GM19438 (cell line): Measurements from ENCODE around the gene PTTG1IP.

Experiments
- ATAC-seq: cut with Tn5 transposase; IDR thresholded peaks from one replicate; pipeline ENCODE4 v1.9.1; 2021; ENCODE audit warnings: low read depth; ENCODE audit not compliant: unreplicated experiment

The PTTG1IP gene

DNA sequence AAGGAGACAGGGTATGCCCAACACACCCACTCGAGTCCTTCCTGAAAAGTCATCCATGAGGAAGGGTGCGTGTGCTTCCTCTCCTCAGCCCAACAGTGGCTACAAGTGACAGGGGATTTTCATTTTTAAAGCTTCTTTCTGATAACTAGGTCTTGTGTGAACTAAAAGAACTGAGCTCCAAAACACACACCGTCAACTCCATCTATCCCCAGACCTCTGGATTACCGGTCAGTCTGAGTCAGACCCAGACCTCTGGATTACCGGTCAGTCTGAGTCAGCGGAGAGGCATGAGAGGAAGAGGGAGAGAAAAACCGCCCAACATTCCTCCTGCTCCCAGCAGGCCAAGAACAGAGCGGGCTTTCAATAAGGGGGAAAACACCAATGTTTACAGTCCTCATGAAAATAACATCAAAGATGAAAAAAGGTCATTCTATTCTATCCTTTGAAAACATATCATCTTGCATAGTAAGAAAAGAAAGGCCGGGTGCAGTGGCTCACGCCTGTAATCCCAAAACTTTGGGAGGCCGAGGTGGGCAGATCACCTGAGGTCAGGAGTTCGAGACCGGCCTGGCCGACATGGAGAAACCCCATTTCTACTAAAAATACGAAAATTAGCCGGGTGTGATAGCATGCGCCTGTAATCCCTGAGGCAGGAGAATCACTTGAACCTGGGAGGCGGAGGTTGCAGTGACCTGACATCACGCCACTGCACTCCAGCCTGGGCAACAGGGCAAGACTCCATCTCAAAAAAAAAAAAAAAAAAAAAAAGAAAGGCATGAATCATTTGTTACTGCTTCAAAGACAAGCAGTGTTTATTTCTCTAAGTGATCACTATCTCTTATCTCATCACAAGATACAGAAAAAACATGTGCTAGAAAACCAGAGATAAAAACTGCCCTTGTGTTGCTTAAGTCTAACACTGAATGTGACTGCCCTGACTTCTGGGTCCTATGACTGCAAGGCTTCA lies 3.4 kb downstream of the PTTG1IP start:
- ATAC-seq: no peak

DNA sequence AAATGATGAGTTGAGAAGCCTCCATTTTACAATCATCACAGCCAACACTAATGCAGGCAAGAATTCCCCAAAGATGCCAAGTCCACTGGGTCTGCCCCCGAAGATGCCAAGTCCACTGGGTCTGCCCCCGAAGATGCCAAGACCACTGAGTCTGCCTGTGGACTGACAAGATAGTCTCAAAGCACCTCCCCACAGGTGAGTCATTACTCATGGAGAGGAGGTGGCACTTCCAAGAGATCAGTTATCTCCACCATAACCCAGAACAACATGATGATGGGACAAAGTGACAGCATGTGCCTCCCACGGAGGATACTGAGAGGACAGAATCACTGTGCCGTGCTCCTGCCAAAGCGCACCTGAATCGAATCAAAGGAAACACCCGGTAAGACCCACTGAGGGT lies 4.8 kb downstream of the PTTG1IP start:
- no peak for ATAC-seq

DNA sequence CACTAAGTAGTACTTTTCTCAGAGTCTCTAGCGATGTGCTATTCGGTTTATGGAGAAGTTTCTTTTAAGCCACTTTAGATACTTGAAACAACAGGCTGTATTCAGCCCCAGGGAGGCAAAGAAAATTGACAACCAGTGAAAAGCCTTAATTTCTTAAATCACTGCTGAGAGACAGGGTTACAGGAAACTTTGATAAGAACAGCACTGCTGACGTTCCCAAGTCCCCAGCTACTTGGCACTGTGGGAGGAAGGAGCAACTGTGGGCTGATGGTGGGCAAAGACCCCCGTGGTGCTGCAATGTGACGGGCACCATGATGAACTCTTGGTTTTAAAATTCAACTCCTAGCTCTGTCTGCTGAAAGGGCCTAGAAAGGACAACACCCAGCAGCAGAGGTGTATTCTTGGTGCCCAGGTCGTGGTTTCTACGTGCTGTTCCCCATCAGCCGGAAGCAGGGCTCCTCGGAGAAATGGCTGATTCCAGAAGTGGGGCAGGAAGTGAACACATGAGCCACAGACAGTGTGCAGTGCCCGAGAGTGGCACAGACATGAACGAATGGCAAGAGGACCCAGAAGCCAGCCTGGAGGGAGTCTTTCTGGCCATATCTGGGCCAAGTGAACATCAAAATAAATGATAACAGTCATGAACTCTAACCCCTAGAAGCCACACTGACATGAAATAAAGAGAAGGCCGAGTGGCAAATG lies 5.3 kb downstream of the PTTG1IP start:
- no peak for ATAC-seq

DNA sequence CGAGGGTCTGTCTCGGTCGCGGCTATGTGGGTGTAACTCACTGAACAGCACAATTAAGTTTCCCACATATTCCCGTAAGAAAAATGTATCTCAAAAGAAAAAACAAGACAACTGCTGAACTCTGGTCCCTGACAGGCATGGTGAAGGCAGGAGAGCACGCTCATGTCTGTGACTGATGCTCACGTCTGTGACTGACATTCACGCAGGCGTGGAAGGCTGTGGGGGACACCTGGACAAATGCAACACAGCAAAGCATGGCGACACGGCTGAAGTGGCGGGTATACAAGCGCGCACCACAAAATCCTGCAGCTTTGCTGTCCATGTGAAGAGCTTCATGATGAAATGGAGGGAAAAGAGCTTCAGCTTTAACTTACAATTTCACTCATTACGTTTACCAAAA lies 6.0 kb downstream of the PTTG1IP start:
- ATAC-seq: no peak

DNA sequence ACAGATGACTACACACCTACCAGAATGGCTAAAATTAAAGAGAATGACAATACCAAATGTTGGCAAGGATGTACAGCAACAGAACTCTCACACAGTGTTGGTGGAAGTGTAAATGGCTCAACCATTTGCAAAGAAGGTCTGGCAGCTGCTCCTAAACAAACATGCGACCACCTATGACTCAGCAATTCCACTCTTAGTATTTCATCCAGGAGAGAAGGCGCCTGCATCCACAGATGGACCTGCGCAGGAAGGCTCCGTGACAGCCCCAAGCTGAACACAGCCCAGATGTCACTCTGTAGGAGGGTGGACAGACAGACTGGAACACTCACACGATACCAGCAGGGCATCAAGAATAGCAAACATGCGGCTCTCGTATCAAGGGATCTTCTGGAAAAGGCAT lies 6.7 kb downstream of the PTTG1IP start:
- no peak for ATAC-seq

DNA sequence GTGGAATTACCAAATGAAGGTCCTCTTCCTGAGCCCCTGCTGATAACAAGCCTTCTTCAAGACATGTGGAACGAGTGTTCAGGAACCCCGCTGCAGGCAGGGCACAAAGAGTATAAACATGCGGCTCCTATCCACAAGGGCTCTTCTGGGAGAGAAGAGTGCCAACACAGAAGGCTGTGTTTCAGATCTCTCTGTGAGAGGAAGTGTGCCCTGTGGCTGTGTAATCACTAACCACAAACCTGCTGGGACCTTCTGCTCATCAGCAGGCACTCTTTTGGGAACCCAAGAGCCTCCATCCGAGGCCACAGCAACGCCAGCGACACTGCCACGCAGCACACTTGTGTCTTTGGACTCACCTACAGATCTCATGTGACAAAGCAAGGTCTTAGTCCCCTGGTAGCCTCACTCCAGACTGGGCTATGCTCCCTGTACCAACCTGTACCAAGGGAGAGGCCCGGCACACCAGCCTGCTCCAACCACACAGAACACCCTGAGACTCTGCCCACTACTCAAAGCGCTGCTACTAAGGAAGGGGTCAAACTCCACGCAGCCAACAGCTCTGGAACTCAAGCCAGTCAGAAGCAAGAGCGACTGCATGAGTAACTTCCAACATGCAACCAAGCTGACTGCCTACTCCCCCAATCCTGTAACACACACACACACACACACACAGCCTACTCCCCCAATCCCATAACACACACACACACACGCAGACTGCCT lies 7.8 kb downstream of the PTTG1IP start:
- no peak for ATAC-seq

DNA sequence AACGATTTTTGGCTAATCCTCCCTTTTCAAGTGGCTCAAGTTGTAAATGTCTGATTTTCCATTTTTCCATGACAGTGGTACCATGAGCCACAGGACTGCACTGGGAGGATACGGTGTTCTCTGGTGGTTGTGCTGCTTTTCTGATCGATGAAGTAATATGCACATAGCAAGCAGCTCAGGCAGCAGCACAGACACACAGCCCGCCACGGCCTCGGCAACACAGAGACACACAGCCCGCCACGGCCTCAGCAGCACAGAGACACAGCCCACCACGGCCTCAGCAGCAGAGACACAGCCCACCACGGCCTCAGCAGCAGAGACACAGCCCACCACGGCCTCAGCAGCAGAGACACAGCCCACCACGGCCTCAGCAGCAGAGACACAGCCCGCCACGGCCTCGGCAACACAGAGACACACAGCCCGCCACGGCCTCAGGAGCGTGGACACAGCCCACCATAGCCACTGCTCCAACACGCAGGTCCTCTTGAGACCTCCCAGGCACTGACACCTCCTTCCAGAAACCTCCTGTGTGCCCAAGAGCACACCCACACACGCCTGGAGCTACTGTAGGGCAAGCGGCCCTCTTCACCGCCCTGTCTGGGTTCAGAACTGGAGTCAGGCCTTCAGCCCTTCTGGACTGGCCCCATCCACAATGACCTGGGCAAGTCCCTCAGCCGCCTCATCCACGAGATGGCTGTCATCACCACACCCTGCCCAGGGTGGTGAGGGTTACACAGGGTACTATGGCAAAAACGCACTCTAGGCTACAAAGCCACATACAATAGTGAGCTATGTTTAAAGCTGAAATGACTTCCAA lies 10.4 kb downstream of the PTTG1IP start:
- no peak for ATAC-seq

DNA sequence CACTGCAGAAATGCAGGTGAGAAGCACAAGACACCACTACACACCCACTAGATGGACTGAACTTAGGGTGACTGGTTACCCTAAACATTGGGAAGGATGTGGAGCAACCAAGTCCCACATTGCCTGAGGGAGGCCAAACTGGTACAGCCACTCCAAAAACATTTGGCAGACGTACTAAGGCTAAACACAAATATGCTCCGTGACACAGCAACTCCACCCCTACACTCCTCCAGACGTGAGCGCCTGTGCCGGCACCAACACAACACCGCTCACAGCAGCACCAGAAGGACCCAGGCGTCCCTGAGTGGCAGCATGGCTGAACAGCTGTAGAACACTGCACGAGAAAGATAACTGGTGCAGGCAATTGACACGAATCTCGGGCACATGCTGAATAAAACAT lies 14.7 kb downstream of the PTTG1IP start:
- no peak for ATAC-seq

DNA sequence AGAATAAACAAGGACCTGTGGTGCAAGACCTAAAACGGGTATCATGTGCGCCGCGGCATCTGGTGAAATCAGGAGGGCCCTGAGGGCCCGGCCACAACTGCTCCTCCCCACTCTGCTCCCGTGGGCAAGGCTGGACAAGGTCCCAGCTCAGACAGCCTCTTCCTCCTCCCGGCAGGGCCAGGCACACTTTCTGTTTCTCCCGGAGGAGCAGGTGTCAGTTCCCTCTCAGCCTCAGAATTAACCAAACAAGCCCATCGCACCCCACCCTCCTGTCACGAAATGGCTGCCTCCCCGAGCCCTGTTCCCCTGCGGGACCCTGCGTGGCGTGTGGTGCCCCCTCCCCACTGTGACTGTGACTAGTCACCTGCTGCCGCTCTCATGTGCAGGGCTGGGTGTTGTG lies 15.2 kb downstream of the PTTG1IP start:
- ATAC-seq: no peak

DNA sequence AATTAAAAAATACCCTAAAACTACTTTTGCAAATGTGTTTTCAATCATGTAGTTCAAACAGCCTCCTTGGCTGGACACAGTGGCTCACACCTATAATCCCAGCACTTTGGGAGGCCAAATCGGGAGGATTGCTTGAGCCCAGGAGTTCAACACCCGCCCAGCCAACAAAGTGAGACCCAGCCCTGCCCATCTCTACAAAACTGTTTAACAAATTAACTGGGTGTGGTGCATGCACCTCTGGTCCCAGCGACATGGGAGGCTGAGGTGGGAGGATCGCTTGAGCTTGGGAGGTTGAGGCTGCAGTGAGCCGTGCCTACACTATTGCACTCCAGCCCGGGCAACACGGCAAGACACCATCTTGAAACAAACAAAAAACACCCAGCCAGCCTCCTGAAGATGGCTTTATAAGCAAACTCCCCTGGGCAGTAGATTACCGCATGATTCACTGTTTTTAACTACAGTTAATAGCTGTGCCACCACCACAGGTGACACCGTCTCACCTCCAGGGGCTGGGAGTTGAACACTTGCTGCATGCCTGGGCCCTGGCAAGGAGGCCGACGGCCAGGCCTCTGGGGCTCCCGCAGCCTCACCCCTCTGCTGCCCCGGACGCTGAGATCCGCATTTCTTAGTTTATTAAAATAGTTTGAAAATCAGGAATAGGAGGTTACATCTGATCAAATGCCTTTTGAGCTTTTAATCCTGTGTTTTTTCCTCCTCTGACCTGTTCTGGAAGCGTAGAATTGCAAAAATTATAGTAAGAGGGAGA lies 16.2 kb downstream of the PTTG1IP start:
- no peak for ATAC-seq

DNA sequence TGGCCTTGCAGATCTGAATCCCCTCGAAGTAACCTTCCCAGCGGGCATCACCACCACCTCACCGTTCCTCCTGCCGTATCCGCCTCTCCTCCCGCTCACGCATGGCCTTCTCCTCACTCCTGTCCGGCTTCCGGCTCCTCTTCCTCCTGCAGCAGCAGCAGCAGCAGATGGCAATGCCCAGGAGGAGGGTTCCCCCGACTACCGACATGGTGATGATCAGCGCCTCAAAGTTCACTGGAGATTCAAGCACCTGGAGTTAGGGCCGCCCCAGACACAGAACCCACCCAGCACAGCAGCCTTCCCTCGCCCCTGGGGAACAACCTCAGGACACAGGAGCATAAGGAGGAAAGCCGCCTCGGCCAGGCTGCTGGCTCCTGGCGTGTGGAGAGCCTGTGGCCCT lies 17.4 kb downstream of the PTTG1IP start:
- no peak for ATAC-seq

DNA sequence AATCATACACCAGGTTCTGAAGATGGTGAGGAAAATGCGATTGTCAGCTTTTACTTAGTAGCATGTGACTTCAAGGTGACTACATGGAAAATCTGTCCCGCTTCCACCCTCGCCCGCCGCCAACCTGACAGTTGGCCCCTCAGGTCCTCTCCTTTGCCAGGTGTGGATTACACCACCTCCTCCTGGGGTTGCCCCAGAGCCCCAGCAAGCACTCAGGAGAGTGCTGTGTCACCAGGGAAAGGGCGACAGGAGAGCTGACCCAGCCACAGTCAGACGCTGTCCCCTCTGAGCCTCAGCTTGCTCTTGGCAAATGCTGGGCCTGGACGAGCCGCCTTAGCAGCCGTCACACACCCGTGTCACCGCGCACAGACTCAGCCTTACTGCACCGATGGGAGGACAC lies 17.9 kb downstream of the PTTG1IP start:
- no peak for ATAC-seq

DNA sequence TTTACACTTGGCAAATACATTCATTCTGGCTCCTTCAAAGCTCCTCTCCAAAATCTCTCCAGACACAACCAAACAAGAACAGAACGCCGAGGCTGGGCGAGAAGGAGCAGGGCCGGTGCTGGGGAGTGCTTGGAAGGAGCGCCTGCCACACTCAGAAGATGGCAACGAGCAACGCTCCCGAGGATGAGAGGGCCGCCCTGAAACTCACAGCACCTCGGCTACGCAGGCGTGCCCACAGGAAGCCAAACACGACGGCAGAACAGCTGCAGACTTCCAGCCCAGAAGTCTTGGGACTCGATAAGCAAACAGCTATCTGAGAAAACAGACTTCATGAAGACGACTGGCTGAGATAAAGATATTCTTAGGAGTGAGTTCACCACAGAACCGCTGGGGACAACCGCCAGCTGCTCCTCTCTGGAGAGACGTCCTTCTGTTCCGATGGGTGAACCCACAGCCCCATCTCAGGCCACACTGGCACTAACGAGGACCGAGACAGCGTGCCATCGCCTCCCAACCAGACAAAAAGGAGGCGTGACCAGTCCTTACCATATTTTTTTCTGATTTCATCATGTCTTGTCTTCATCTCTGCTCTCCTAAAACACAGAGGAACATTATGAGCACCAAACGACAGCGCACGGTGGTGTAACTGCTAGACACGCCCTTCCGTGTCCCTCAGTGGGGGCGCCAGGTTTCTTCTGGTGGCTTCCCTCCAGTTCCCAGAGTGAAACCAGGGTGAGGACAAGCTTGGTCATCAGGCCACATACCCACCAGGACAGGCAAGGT lies 18.6 kb downstream of the PTTG1IP start:
- no peak for ATAC-seq

DNA sequence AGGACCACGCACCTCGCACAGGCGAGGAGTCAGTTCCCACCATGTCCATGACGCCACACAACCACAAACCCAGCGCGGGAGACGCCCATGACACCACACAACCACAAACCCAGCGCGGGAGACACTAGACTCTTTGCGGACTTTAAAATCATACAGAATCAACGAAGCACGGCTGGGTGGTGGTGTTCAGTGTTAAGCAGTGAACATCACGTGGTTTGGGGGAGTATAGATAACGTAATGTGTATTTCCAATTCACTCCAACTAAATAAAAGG lies 19.2 kb downstream of the PTTG1IP start:
- ATAC-seq: no peak

DNA sequence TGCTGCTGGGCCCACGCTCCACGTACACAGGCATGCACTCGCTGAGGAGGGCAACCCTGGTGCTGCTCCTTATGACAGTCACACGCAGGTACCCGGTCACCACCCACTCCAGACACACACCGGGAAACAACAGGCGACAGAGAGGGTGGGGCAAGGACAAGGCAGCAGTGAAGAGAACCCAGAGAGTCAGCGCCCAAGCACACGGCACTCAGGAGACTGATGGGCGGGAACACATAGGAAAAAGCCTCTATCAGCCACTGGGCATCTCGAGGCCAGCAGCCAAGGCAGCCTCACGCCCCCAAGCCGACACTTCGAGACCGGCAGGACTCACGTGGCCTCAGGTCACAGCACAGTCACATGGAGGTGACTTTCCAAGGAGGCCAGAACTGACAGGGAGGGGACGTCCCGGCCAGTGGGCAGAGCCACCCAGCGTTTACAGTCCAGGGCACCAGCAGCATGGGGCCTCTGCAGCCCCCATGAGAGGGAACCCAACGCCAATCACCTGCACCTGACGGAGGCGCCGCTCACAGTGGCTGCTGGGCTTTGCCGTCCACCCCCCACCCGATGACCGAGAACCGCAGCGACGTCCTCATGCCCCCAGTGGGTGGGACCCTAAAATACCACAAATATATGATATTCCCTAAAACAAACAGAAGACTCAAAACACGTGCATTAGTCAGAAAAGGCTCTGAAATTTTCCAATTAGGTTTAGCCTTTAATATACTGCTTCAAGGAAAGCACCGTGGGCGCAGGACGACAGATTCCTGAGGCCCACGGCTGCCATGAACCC lies 19.7 kb downstream of the PTTG1IP start:
- ATAC-seq: no peak

DNA sequence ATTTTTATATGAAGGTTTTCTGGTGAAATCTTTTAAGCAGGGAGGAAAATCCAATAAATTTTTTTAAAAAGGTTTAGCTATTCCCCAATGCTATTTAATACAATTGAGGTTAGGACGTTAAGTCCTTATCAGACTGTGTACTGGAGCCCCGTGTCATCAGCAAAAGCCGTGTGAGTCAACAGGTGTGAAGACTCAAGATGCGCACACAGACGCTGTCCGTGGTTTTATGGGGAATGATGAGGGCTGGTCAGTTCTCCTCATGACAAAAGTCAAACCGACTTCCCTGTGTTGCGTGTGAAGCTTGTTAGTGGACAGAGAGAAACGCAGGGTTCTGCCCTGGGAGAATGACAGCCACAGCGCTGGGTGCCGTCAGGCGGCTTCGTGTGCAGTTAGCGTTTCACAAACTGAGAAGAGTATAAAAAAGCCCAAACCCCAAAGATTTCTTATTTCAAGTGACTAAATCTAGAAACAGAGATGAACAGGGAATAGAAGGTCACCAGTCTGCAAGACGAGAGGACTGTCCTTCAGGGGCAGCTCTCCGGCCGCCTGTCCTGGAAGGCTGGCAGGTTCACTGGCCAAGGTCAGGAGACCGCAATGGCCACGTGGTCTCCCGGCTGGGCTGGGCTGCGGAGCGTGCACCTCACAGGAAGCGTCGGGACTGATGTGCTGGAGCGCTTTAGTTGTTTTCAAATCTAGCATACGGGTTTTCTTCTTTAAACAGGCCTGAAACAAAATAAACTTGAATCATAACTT lies 22.4 kb downstream of the PTTG1IP start:
- ATAC-seq: no peak

DNA sequence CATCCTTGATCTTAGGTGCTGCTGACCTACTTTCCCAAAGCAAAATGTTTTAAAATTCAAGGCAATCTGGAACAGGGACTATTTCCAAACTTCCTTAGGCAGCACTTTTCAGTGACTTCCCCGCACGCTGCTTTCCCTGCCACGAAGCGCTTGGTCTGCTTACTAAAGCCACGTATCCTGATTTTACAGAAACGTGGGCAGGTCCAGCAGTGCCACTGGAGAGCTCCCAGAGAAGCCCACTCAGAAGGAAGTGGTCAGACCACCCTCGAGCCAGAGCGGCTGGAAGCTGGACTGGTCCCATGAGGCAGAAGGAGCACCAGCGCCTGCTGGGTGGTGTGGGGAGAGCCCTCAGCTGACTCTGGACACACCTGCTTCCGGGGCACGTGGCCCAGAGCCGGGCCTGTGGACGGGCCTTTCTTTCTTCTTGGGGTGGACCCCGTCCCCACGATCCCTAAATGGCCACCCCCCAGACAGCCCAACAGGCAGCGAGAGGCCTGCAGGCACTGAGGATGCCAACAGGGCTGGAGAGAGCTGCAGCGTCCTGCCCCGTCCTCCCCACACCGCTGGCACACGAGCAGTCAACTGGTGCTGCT lies 23.2 kb downstream of the PTTG1IP start:
- no peak for ATAC-seq
